ENCODE results near the gene UGT8. TPM values are rescaled to one million over a fixed set of nuclear protein-coding genes. Genes with fewer than 3 reads are reported as not detected.

The UGT8 gene
- total RNA-seq, 3 donors from 2014 or later, result 21.7 to 66.8 (median 51.7) TPM

- TF ChIP-seq CTCF (IDR thresholded peaks at IDR 0.05), result no peak
- H3K4me1 ChIP-seq (ENCODE audit: low read depth), result no peaks in the 10 kb centered on the region
- intact Hi-C loops (cut with DNase I, micrococcal nuclease), result no loop called here
- H3K4me3 ChIP-seq, result no peak overlapping the region
- ATAC-seq, result no peak
- H3K9me3 ChIP-seq, result no peaks in the 10 kb centered on the region
- no peak for DNase-seq
- no peaks in the 10 kb centered on the region for H3K36me3 ChIP-seq (ENCODE audit: low read depth)
Measured at GRCh38 chr4:114677346-114677979, 78.9 kb downstream of the UGT8 start.

- H3K4me1 ChIP-seq (ENCODE audit: low read depth), result no peaks in the 10 kb centered on the region
- no peaks in the 10 kb centered on the region for H3K9me3 ChIP-seq
- no peak for TF ChIP-seq CTCF (IDR thresholded peaks at IDR 0.05)
- H3K4me3 ChIP-seq, result no peak overlapping the region
- no peak for DNase-seq
- ATAC-seq, result no peak
- intact Hi-C loops (cut with DNase I, micrococcal nuclease), result no loop called here
- H3K36me3 ChIP-seq (ENCODE audit: low read depth), result no peaks in the 10 kb centered on the region
Measured at GRCh38 chr4:114684462-114684861, 85.9 kb downstream of the UGT8 start.

- intact Hi-C loops (cut with DNase I, micrococcal nuclease), result no loop called here
- no peak for DNase-seq
Measured at GRCh38 chr4:114688059-114688458, 89.5 kb downstream of the UGT8 start.

GRCh38 chr4:114690571-114690970 lies 92.0 kb downstream of the UGT8 start:
- no peaks in the 10 kb centered on the region for H3K4me1 ChIP-seq (ENCODE audit: low read depth)
- no peak overlapping the region for H3K4me3 ChIP-seq
- H3K9me3 ChIP-seq, result no peaks in the 10 kb centered on the region
- intact Hi-C loops (cut with DNase I, micrococcal nuclease), result loop anchor here in 1 of 2 donors (10.0 kb wide), 1 partner anchor 306 kb away; no protein-coding TSS in a partner anchor
- DNase-seq (no peak), ATAC-seq (no peak)
- TF ChIP-seq CTCF (IDR thresholded peaks at IDR 0.05), result no peak
- H3K36me3 ChIP-seq (ENCODE audit: low read depth), result no peaks in the 10 kb centered on the region

More at GRCh38 chr4:114688059-114688458, 89.5 kb downstream of the UGT8 start:
- H3K4me1 ChIP-seq (ENCODE audit: low read depth), result no peaks in the 10 kb centered on the region
- no peaks in the 10 kb centered on the region for H3K36me3 ChIP-seq (ENCODE audit: low read depth)
- no peak for ATAC-seq
- H3K9me3 ChIP-seq, result no peaks in the 10 kb centered on the region
- no peak overlapping the region for H3K4me3 ChIP-seq
- no peak for TF ChIP-seq CTCF (IDR thresholded peaks at IDR 0.05)

- Histone ChIP-seq H3K9me3 (no peaks in the 10 kb centered on the region), H3K4me1 (ENCODE audit: low read depth) (no peaks in the 10 kb centered on the region), H3K36me3 (ENCODE audit: low read depth) (no peaks in the 10 kb centered on the region), H3K4me3 (no peak overlapping the region)
- intact Hi-C loops (cut with DNase I, micrococcal nuclease), result loop anchor here in 1 of 2 donors (10.0 kb wide), 1 partner anchor 307 kb away; no protein-coding TSS in a partner anchor
- TF ChIP-seq CTCF (IDR thresholded peaks at IDR 0.05), result no peak
- ATAC-seq (no peak), DNase-seq (no peak)
Measured at GRCh38 chr4:114691865-114692264, 93.3 kb downstream of the UGT8 start.

All from mucosa of descending colon (tissue), 3 donors.